Parathyroid adenoma (tissue), 2 donors: ENCODE results near the gene UTP18.

Experiments
- H2AFZ ChIP-seq: fragments of 300-600 bp; sonication (generic); one replicate; pipeline ENCODE4 v1.7.0; 2017; ENCODE audit warnings: antibody characterized with exemption, mild to moderate bottlenecking
- H3K27ac ChIP-seq: fragments of 300-600 bp; sonication (generic); one replicate; pipeline ENCODE4 v1.7.0; 2017
- H3K27me3 ChIP-seq: fragments of 300-600 bp; sonication (generic); one replicate; pipeline ENCODE4 v1.7.0; 2017; ENCODE audit warnings: low read length; ENCODE audit not compliant: control insufficient read depth, insufficient read depth
- H3K36me3 ChIP-seq: fragments of 300-600 bp; sonication (generic); one replicate; pipeline ENCODE4 v1.7.0; 2017; ENCODE audit warnings: low read length; ENCODE audit not compliant: control insufficient read depth, insufficient read depth
- H3K4me1 ChIP-seq: fragments of 300-600 bp; sonication (generic); one replicate; pipeline ENCODE4 v1.7.0; 2017; ENCODE audit warnings: control low read depth
- H3K4me2 ChIP-seq: fragments of 300-600 bp; sonication (generic); one replicate; pipeline ENCODE4 v1.7.0; 2017; ENCODE audit warnings: low read length
- H3K4me3 ChIP-seq: fragments of 300-600 bp; sonication (generic); one replicate; pipeline ENCODE4 v1.7.0; 2017; ENCODE audit warnings: low read depth, low read length
- H3K79me2 ChIP-seq: fragments of 300-600 bp; sonication (generic); one replicate; pipeline ENCODE4 v1.7.0; 2017; ENCODE audit warnings: control low read depth
- H3K9ac ChIP-seq: fragments of 300-600 bp; sonication (generic); one replicate; pipeline ENCODE4 v1.7.0; 2017; ENCODE audit warnings: mild to moderate bottlenecking
- H3K9me3 ChIP-seq: fragments of 300-600 bp; sonication (generic); one replicate; pipeline ENCODE4 v1.7.0; 2017; ENCODE audit warnings: low read length; ENCODE audit not compliant: control insufficient read depth
- TF ChIP-seq, protein P1 (sequence below): fragments of 300-600 bp; sonication (generic); IDR thresholded peaks from one replicate; pipeline ENCODE4 v1.7.0; 2017; ENCODE audit warnings: antibody characterized with exemption, mild to moderate bottlenecking
- donor health status: primary hyperparathyroidism.

UTP18 gene

GRCh38 chr17:51346218-51346982 lies 86.1 kb downstream of the UTP18 start:
- Histone ChIP-seq H3K27me3 (no peaks in the 10 kb centered on the region), H3K36me3 (no peaks in the 10 kb centered on the region), H3K4me1 (no peaks in the 10 kb centered on the region), H3K9ac (no peak overlapping the region), H2AFZ (no peak overlapping the region), H3K27ac (no peak overlapping the region), H3K79me2 (no peaks in the 10 kb centered on the region), H3K4me3 (no peak overlapping the region), H3K9me3 (no peaks in the 10 kb centered on the region), H3K4me2 (no peak overlapping the region)
- TF ChIP-seq, protein P1, sequence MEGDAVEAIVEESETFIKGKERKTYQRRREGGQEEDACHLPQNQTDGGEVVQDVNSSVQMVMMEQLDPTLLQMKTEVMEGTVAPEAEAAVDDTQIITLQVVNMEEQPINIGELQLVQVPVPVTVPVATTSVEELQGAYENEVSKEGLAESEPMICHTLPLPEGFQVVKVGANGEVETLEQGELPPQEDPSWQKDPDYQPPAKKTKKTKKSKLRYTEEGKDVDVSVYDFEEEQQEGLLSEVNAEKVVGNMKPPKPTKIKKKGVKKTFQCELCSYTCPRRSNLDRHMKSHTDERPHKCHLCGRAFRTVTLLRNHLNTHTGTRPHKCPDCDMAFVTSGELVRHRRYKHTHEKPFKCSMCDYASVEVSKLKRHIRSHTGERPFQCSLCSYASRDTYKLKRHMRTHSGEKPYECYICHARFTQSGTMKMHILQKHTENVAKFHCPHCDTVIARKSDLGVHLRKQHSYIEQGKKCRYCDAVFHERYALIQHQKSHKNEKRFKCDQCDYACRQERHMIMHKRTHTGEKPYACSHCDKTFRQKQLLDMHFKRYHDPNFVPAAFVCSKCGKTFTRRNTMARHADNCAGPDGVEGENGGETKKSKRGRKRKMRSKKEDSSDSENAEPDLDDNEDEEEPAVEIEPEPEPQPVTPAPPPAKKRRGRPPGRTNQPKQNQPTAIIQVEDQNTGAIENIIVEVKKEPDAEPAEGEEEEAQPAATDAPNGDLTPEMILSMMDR, result no peak
